22Rv1 (cell line): ENCODE results near the gene TRAF4.

Source experiments
- CTCF ChIP-seq: fragments of 450-650 bp; IDR thresholded peaks from 2 replicates; pipeline ENCODE4 v1.5.1; 2017; ENCODE audit warnings: mild to moderate bottlenecking
- ZFX ChIP-seq: fragments of 450-650 bp; IDR thresholded peaks from 2 replicates; pipeline ENCODE4 v1.6.1; 2017; ENCODE audit warnings: antibody characterized with exemption, borderline replicate concordance

- TF ChIP-seq CTCF (no peak), ZFX (no peak)
Observed at GRCh38 chr17:28723159-28723835, 20.5 kb upstream of the TRAF4 start.
